Kasumi-1 (cell line): ENCODE measurements around the gene MYO3B.

ENCODE experiments used
- DNase-seq, 2 experiments: peaks; one replicate each; lab custom pipeline; 2025; lab: John Stamatoyannopoulos, UW

The MYO3B gene

DNA sequence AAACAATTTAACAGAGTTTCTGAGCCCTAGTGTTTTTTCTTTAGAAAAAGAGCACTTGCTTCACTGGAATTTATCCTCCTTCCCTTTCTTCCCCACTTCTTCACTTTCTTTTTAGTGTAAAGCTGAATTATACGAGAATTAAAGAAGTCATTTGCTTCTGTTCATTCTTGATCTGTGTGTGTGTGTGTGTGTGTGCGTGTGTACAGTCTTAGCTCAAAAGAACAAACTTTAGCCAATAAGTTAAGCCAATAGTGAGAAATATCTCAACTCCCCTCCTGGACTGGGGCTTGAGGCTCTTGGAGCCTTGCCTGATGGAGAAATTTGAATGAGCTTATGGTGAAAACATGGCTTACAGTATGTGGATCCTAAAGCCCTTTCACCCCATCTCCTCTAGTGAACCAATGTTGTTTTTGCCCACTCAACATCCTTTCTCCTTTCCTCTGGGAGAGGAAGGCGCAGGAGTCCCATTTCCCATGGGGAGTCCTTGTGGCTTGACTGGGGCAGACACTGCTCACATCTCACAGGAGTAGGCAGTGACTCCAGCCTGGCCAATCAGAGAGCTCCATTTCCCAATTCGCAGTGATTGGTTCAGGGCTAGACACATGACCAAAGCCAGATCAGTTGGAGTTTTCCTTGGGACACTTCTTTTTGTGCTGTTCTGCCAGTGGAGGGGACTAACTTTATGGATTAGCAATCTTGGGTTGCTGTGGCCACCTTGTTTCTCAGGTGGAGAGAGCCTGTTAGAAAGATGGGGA, 16.3 kb upstream of the MYO3B start:
- no peak for DNase-seq

DNA sequence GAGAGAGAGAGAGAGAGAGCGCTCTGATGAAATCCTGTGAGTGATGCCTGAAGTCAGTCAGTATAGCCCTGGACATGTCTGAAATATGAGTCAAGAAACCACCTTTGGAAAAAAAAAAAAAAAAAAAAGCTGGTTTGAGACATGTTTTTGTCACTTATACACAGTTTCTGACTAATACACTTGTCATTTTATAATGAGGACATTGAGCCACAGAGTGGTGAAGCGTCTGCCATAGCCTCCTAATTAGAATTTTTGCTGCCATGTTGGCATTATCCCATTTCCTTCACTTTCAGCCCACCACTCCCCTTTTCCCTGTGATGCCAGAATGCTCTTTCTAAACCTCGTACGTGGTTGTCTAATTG, 15.7 kb upstream of the MYO3B start:
- DNase-seq: no peak

DNA sequence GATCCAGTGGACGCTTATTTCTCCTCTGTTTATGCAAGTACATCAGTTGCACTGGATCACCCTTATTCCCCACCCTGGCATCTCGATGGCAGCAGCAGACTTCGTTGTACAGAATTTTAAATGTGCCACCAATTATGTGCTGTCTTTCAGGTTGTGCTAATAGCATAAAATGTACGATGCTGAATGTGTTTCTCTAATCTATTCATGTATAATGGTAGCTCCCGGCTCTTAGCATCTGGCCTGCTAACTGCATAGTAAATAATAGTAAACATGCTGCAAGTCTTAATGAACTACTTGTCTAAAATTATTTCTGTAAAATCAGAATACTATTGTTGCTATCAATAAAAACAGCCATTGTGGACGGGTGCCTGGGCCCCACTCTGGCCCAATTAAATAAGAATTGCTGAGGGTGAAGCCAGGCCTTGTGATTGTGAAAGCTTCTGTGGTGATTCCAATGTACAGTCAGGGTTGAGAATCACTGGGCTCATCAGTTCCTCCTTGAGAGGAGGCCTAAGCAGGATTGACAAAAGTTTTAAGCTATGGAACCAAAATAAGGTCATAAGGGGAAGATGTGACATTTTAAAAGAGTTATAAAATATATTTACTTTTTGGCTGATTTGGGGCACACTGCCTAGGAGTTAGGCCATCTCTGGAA, 14.4 kb upstream of the MYO3B start:
- DNase-seq: no peak

DNA sequence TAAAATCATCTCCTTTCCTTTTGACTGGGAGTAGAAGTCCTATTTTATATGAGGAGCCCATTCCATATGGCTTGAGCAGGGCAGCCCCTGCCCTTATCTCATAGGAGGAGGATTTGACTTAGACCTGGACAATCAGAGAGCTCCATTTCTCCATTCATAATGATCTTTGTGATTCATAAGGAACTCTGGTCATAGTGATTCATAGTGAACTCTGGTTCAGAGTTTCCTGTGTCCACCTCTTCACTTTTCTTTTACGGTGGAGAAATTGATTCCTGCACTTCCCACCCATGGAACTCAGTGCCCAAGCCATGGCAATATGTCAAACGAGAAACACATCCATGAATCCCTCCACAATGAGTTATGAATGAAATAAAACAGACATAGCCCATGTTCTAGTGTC, 12.8 kb upstream of the MYO3B start:
- no peak for DNase-seq

DNA sequence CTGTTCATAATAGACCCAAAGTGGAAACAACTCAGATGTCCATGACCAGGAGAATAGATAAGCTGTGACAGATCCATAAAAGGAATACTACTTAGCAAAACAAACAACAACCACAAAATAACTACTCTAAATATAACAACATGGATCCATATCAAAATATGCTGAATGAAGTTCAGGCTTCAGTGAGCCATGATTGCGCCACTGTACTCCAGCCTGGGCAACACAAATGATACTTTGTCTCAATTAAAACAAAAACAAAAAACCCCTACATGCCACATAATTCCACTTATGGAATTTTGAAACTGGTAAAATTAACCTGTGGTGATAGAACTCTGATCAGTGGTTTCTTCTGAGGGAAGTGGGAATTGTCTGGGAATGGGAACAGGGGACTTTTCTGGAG, 11.2 kb upstream of the MYO3B start:
- no peak for DNase-seq

DNA sequence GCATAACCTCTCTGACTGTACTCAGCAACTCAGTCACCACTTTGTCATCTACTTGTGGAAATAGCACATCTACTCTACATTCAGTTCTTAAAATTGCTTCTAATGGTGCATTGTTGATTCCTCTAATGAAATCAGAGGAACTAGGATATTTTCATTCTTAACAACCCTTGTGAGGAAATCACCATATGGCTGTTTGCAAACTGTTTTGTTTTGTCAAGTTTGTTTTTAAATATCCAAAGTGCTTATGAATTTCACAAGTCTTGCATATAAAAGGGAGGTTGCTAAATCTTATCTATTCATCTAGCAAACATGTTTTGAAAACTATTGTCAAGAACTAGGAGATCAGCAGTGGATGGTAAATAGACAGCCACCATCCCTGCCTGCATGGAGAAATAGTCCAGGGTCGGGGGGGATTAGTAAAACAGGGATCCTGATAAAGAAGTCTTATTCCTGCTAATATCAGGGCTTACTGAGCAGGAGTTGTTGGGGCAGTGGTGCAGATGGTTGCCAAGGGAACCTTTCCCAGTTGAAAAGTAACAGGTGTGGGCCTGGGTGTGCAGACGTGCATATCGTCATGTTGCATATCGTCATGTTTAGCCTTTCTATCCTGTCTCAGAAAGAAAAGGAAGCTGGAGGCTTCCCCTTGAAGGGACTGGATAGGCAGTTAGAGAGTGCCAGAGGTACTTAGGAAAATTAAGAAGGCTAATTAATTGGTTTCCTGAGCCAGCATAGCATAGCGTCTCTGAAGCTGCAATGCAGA, 7.5 kb upstream of the MYO3B start:
- no peak for DNase-seq

DNA sequence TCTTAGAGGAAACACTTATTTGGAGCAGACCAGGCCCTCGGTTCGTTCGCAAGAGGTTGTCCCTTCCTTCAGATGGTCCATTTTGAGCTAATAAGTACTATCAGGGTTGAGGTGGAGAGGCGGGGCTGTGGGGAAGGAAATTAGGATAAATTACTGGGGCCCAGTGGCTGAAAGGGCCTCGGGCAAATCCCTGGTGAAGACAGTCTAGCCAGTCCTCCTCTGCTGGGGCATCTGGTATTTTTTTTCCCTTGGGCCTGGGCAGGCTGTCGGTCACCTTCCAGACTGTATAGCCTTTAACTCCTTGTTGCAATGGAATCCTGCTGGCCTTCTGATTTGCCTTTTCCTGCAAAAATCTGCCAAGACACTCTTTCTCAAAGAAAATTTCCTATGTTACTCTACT, 1.7 kb upstream of the MYO3B start:
- DNase-seq: no peak

DNA sequence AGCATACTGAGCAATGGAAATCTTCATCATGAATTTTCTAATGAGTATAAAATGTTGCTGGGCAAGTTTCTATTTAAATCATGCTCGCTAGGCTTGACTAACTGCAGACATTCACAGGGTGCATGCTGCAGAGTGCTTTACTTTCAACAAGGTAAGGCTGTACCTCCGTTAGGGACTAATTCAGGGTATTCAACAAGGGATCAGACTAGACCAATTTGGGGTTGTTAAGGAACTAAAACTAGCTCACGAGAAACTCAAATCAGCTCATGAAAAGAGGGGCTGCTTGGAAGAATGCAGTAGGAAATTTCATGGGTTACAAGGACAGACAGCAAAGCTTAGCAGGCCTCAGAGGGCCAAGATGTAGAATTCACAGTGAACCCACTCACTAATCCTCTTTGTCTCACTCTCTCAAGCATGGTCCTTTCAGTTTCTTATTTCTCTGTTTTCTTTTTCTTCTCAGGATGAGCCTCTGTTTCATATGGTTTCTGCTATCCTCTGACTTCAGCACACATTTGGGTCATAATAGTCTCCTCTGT, 2.2 kb downstream of the MYO3B start:
- DNase-seq: no peak

DNA sequence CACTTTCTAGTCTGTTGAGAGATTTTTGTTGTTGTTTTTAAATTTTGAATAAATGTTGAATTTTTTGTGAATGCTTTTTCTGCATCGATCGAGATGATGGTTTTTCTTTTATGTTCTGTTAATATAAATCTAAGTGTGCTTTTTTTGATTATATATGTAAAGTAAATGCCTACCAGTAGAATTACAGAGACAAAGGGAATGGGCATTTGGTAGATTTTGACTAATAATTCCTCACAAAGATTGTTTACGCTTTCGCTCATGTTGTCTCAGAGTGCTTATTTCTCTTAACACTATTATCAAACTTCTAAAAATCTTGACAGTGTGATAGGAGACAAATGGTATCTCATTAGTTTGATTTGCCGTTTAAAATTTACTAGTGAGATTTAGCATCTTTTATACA, 3.7 kb downstream of the MYO3B start:
- DNase-seq: no peak

DNA sequence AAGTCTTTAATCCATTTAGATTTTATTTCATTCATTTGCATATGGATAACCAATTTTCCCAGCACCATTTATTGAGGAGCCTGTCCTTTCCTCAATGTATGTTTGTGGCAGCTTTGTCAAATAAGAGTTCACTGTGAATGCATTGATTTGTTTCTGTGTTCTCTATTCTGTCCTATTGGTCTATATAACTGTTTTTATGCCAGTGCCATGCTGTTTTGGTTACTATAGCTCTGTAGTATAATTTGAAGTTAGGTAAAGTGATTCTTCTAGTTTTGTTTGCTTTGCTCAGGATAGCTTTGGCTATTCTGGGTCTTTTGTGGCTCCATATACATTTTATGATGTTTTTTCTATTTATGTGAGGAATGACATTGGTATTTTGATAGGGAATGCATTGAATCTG, 7.4 kb downstream of the MYO3B start:
- no peak for DNase-seq

DNA sequence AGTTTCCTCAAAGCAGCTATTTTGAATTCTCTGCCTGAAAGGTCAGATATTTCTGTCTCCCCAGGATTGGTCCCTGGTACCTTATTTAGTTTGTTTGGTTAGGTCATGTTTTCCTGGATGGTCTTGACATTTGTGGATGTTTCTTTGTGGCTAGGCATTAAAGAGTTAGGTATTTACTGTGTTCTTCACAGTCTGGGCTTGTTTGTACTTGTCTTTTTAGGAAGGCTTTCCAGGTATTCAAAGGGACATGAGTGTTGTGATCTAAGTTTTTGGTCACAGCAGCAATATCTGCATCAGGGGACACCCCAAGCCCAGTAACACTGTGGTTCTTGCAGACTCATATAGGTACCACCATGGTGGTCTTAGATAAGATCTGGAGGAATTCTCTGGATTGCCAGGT, 11.8 kb downstream of the MYO3B start:
- no peak for DNase-seq

DNA sequence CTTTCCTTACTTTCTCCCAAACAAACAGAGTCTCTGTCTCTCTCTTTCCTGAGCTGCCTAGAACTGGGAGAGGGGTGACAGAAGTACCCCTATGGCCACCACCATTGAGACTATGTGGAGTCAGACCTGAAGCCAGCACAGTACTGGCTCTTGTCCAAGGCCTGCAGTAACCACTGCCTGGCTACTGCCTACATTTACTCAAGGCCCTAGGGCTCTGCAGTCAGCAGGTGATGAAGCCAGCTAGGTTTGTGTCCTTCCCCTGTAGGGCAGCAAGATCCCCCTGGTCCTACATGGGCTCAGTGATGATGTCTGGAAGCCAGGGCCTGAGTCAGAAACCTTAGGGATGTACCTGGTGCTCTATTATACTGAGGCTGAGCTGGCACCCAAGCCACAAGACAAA, 12.2 kb downstream of the MYO3B start:
- no peak for DNase-seq

DNA sequence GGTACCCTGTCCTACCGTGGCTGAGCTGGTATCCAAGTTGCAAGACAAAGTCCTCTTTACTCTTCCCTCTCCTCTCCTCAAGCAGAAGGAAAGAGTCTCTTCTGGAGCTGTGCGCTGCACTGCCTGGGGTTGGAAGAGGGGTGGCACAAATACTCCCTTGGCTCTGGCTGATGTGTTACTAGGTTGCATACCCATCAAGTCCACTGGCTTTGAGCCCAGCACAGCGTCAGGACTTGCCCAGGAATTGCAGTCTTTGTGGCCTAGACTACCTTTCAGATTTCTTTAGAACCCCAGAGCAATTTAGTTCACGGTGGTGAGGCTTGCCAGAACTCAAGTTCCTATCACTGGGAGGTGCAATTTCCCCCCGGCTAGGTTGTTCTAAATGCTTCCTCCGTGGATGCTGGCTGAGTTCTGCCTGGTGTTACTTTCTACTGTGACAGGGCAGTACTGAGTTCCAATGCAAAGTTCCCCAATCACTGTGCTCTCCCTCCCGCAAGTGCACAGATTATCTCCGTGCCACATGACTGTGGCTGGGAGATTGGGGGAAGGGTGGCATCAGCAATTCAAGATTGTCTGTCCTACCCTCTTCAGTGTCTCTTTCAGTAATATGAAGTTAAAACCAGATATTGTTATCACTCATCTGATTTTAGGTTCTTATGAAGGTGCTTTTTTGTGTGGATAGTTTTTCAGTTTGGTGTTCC, 13.4 kb downstream of the MYO3B start:
- no peak for DNase-seq

DNA sequence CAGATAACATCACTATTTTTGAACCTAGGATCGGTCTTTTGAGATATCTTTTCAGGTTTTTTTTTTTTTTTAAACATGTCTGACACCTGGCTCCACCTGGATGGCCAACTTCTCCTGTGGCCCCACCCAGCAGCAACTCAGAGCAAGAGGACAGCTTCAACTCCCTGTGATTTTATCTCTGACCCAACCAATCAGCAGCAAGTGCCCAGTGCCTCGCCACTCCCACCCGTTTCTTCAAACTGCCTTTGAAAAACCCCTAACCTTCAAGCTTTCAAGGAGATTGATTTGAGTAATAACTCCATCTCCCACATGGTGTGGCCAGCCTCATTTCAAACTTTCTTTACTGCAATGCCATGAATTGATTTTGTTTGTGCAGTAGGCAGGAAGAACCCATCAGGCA, 19.0 kb downstream of the MYO3B start:
- no peak for DNase-seq

DNA sequence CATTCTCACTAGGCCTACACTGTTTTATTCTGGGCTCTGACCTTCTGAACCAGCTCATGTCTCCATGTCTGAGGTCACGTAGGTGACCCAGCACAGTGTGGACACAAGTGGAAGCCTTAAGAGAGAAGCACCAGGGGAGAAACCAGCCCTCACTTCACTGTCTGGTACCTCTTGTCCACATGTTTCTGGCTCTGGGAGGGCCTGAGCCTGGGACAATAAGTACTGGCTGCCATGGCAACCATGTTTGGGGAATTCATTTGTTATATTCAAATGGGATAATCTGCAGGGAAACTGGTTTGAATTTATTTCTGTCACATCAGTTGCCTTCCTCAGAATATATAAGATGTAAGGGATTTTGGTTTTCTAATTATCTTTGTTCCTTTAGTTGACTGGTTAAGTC, 23.3 kb downstream of the MYO3B start:
- DNase-seq: no peak

DNA sequence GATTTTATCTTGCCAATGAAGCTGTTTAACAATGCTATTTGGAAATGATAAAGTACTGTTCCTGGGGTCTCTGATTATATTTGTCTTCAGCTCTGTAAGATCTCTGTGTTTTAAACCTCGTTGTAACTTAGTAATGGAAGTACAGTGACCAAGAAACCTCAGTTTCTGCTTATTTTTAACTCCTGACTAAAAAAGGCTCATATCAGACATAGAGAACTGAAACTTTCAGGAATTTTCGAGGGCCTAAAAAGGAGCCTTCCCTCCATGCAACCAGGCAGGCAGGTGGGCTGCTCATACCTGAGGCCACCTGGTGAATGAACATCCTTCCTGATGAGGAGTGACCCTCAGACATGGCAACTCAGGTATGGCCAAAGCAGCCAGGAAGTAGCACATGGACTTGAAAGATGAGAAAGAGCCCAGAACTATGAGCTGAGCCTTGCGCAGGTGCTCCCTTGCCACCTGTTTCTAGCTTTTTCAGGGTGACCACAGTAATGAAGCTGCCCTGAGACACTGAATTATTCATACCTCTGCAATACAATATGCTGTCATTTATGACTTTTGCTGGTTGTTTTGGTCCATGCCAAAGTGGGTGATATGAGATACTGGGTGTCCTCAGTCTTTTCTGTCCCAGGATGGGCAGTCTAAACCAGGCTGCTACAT, 23.9 kb downstream of the MYO3B start:
- DNase-seq: no peak

DNA sequence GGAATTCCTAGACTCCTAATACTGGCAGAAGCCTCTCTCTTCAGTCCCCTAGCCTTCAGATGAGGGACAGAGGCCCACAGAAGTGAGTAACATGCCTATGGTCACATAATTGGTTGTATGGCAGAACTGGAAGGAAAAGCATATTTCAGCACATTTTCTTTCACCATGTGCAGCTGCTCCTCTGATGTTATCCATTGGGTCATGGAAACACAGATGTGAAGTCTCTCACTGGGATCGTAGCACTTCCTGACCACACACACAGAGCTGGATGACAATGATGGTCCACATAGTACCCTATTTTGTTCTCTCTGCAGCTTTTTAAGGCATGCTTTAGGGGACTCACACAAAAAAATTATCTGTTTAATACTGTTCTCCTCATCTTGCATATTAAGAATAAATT, 24.5 kb downstream of the MYO3B start:
- no peak for DNase-seq

DNA sequence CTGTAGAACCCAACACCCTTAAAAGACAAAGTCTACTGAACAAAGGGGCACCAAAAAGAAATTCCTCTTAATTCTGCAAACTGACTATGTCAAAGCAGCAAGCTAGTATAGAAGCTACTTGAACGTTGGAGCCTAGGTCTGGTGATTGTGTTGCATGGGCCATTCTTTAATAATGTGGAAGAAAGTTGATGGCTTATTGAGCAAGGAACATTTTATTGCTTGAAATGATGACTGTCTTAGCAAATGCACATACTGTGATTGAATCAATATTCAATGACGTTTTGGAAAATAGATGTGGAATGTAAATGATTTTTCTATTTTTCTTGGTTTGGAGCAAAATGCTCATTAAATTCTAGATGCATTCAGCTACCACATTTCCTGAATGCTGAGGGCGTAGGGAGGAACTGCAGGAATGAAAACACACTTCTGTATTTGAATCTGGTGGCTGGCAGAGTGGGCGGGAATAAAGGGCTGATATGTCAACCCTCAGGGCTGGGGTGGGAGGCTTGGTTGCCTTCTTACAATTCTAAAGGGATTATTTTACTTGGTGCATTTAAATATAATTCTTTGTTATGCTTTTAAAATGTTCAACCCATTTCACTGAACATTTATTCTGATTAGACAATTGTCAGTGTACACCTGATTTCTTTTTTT, 26.5 kb downstream of the MYO3B start:
- DNase-seq: no peak

DNA sequence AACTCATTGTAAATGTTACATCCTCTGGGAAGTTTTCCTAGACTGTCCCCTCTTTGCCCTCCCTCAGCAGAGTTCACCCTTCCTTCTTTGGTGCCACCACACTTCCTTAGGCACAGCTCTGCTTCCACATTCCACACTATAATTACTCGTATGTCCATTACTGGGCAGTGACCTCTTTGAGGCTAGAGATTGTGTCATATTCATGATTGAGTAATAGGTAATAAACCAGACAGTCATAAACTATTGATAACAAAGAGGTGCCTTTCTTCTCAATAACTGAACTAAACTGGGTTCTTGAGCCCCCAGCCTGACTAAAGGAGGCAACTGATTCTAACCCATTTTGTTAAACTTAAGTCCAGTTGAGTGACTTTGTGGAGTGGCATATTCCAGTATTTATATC, 28.3 kb downstream of the MYO3B start:
- no peak for DNase-seq

DNA sequence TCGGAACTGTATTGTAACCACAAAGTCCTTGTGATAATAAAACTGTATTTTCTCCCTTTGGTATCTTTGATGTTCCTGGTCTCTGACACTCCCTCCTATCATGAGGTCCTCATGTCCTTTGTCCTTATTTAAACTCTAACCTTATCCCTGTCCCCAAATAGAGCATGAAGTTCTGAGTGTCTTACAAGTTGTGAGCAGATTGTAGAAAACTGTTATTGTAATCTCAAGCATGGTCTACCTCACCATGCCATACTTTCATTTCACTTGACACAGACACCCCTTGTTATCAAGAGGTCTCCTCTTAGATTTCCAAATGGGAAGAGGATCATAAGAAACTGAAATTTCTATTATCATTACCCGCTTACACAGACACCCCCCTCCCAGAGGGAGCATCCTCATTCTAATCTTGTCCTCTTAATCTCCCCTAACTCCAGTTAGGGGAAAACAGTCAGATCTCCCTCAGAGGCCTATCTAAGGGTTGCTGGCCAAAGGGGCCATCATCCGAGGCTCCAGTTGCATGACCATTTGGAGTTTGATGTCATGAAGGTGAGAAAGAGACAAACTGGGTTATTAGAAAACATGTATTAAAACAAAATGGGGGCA, 29.0 kb downstream of the MYO3B start:
- no peak for DNase-seq

DNA sequence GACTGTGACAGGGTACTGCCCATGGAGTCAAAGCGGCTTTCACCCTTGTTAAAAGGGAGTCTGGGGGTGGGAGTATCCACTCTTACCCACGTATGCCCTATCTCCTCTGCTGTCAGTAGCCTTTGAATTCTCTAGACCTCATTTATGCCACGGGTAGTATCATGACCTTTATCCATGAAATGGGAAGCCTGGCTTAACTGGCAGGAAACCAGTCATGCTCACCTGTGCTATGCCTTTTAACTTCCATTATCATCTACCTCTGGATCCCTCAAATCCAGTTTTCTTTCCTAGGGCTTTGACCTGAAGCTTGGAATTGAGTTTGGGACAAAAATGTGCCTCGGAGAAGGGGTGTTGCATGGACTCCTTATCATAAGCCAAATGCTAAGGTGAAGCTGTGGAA, 30.0 kb downstream of the MYO3B start:
- no peak for DNase-seq
